ENCODE data around the gene CTNND2.

DNA sequence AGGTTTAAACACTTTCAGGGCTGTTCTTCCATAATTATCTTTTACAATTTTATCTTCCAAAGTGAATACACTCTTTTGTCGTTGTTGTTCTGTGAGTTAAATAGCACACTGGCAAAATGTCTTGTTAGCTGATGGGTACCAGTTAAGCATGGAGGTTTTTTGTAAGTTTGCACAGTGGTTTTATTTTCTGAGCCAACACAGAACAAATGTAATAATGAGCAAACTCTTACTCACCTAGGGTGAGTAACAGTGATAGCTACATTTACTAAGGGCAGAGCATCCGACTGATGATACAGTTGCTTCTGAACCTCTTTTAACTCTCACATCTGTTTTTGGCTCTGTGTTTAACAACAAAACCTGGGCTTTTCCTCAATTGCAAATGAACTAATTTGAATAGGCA lies 103.2 kb downstream of the CTNND2 start:
- TF ChIP-seq POLR2A (IDR thresholded peaks at IDR 0.05; ENCODE audit: low read depth) = no peak
- TF ChIP-seq, protein P1, sequence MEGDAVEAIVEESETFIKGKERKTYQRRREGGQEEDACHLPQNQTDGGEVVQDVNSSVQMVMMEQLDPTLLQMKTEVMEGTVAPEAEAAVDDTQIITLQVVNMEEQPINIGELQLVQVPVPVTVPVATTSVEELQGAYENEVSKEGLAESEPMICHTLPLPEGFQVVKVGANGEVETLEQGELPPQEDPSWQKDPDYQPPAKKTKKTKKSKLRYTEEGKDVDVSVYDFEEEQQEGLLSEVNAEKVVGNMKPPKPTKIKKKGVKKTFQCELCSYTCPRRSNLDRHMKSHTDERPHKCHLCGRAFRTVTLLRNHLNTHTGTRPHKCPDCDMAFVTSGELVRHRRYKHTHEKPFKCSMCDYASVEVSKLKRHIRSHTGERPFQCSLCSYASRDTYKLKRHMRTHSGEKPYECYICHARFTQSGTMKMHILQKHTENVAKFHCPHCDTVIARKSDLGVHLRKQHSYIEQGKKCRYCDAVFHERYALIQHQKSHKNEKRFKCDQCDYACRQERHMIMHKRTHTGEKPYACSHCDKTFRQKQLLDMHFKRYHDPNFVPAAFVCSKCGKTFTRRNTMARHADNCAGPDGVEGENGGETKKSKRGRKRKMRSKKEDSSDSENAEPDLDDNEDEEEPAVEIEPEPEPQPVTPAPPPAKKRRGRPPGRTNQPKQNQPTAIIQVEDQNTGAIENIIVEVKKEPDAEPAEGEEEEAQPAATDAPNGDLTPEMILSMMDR (IDR thresholded peaks at IDR 0.05) = no peak
- no peak for TF ChIP-seq EP300 (IDR thresholded peaks at IDR 0.05)
- no peak for TF ChIP-seq POLR2AphosphoS5 (IDR thresholded peaks at IDR 0.05)

Measured in esophagus muscularis mucosa (tissue), 4 donors.